ENCODE measurements around the gene SLIT3. TPM values are rescaled to one million over a fixed set of nuclear protein-coding genes. Genes with fewer than 3 reads are reported as not detected.

SLIT3 gene
- total RNA-seq, 1 experiment from 2014 or later, result not detected

GRCh38 chr5:169072233-169072632 lies 228.7 kb downstream of the SLIT3 start:
- H3K27ac ChIP-seq, result no peak overlapping the region
- no peaks in the 10 kb centered on the region for H3F3A ChIP-seq (ENCODE audit: insufficient read depth, low read depth)
- no TSS peak for BruUV-seq (replicated peaks)
- TF ChIP-seq CTCF (conservative IDR thresholded peaks at IDR 0.05), result no peak
- TF ChIP-seq EZH2 (IDR thresholded peaks at IDR 0.05; ENCODE audit: low read depth), result no peak
- intact Hi-C loops (cut with micrococcal nuclease; ENCODE audit: unreplicated experiment), result no loop called here
- H3K9me3 ChIP-seq (ENCODE audit: insufficient read depth, low read depth), result no peaks in the 10 kb centered on the region
- ChIA-PET CTCF (no interaction called here), POLR2A (ENCODE audit: unreplicated experiment) (no interaction called here)
- no peak overlapping the region for H3K4me3 ChIP-seq
- no peak overlapping the region for H2AFZ ChIP-seq
- no peak overlapping the region for H3K4me2 ChIP-seq
- H3K9me2 ChIP-seq (ENCODE audit: insufficient read depth), result no peaks in the 10 kb centered on the region
- no peaks in the 10 kb centered on the region for H3K36me3 ChIP-seq (ENCODE audit: low read depth)
- no peaks in the 10 kb centered on the region for H4K20me1 ChIP-seq (ENCODE audit: insufficient read depth)
- H3K79me2 ChIP-seq (ENCODE audit: low read depth), result no peaks in the 10 kb centered on the region
- DNase-seq, result no peak
- peaks cover 17% of the 10 kb centered on the region for H3K27me3 ChIP-seq (ENCODE audit: insufficient read depth, low read depth)
- no peaks in the 10 kb centered on the region for H3K4me1 ChIP-seq (replicated peaks; ENCODE audit: insufficient read depth)

- ChIA-PET POLR2A (ENCODE audit: unreplicated experiment) (no interaction called here), CTCF (no interaction called here)
- no peak overlapping the region for H3K4me3 ChIP-seq
- H3F3A ChIP-seq (ENCODE audit: insufficient read depth, low read depth), result no peaks in the 10 kb centered on the region
- H3K27ac ChIP-seq, result no peak overlapping the region
- no peaks in the 10 kb centered on the region for H3K79me2 ChIP-seq (ENCODE audit: low read depth)
- DNase-seq, result no peak
- no peaks in the 10 kb centered on the region for H3K36me3 ChIP-seq (ENCODE audit: low read depth)
- no peak overlapping the region for H2AFZ ChIP-seq
- H3K27me3 ChIP-seq (ENCODE audit: insufficient read depth, low read depth), result peaks cover 18% of the 10 kb centered on the region
- H3K9me3 ChIP-seq (ENCODE audit: insufficient read depth, low read depth), result no peaks in the 10 kb centered on the region
- TF ChIP-seq CTCF (conservative IDR thresholded peaks at IDR 0.05) (no peak), EZH2 (IDR thresholded peaks at IDR 0.05; ENCODE audit: low read depth) (no peak)
- H4K20me1 ChIP-seq (ENCODE audit: insufficient read depth), result no peaks in the 10 kb centered on the region
- no peaks in the 10 kb centered on the region for H3K4me1 ChIP-seq (replicated peaks; ENCODE audit: insufficient read depth)
- intact Hi-C loops (cut with micrococcal nuclease; ENCODE audit: unreplicated experiment), result no loop called here
- no peak overlapping the region for H3K4me2 ChIP-seq
- BruUV-seq (replicated peaks), result no TSS peak
- H3K9me2 ChIP-seq (ENCODE audit: insufficient read depth), result no peaks in the 10 kb centered on the region
Observed at GRCh38 chr5:169070413-169070812, 230.5 kb downstream of the SLIT3 start.

- TF ChIP-seq EZH2 (IDR thresholded peaks at IDR 0.05; ENCODE audit: low read depth) (no peak), CTCF (conservative IDR thresholded peaks at IDR 0.05) (no peak)
- ChIA-PET POLR2A (ENCODE audit: unreplicated experiment) (no interaction called here), CTCF (no interaction called here)
- Histone ChIP-seq H3K36me3 (ENCODE audit: low read depth) (no peaks in the 10 kb centered on the region), H2AFZ (no peak overlapping the region), H3K9me2 (ENCODE audit: insufficient read depth) (no peaks in the 10 kb centered on the region), H3K4me3 (no peak overlapping the region), H3F3A (ENCODE audit: insufficient read depth, low read depth) (no peaks in the 10 kb centered on the region), H3K9me3 (ENCODE audit: insufficient read depth, low read depth) (no peaks in the 10 kb centered on the region), H3K4me1 (replicated peaks; ENCODE audit: insufficient read depth) (no peaks in the 10 kb centered on the region), H3K4me2 (no peak overlapping the region), H3K79me2 (ENCODE audit: low read depth) (no peaks in the 10 kb centered on the region), H3K27me3 (ENCODE audit: insufficient read depth, low read depth) (peaks cover 38% of the 10 kb centered on the region), H3K27ac (no peak overlapping the region), H4K20me1 (ENCODE audit: insufficient read depth) (no peaks in the 10 kb centered on the region)
- no TSS peak for BruUV-seq (replicated peaks)
- intact Hi-C loops (cut with micrococcal nuclease; ENCODE audit: unreplicated experiment), result no loop called here
- DNase-seq, result no peak
Observed at GRCh38 chr5:169067751-169068173, 233.2 kb downstream of the SLIT3 start.

Measured in PC-9 (cell line).